ENCODE data around the gene RASAL2. TPM values are rescaled to one million over a fixed set of nuclear protein-coding genes. Genes with fewer than 3 reads are reported as not detected.

The RASAL2 gene
- total RNA-seq, 1 experiment from 2014 or later: 36.8 TPM

GRCh38 chr1:178323067-178323466 lies 229.2 kb downstream of the RASAL2 start:
- Histone ChIP-seq H3K27me3 (replicated peaks; ENCODE audit: control insufficient read depth, insufficient read depth, low read length) (no peaks in the 10 kb centered on the region), H3K4me3 (ENCODE audit: low read depth, low read length) (no peak overlapping the region), H3K9me3 (no peaks in the 10 kb centered on the region), H3K36me3 (ENCODE audit: control insufficient read depth, insufficient read depth, low read length) (no peaks in the 10 kb centered on the region), H3K4me1 (no peaks in the 10 kb centered on the region; the same call in 1 of the 2 replicates)
- H3K4me3 Mint-ChIP-seq (ENCODE audit: unreplicated experiment): no peak overlapping the region
- H3K27me3 Mint-ChIP-seq (ENCODE audit: insufficient read depth, unreplicated experiment): no peaks in the 10 kb centered on the region
- TF ChIP-seq, protein P1, sequence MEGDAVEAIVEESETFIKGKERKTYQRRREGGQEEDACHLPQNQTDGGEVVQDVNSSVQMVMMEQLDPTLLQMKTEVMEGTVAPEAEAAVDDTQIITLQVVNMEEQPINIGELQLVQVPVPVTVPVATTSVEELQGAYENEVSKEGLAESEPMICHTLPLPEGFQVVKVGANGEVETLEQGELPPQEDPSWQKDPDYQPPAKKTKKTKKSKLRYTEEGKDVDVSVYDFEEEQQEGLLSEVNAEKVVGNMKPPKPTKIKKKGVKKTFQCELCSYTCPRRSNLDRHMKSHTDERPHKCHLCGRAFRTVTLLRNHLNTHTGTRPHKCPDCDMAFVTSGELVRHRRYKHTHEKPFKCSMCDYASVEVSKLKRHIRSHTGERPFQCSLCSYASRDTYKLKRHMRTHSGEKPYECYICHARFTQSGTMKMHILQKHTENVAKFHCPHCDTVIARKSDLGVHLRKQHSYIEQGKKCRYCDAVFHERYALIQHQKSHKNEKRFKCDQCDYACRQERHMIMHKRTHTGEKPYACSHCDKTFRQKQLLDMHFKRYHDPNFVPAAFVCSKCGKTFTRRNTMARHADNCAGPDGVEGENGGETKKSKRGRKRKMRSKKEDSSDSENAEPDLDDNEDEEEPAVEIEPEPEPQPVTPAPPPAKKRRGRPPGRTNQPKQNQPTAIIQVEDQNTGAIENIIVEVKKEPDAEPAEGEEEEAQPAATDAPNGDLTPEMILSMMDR (IDR thresholded peaks at IDR 0.05; ENCODE audit: insufficient read depth in 1 of 2, low read depth in 1 of 2, low read length in 1 of 2, severe bottlenecking in 1 of 2, unreplicated experiment in 1 of 2): no peak
- H3K36me3 Mint-ChIP-seq (ENCODE audit: insufficient read depth, unreplicated experiment): no peaks in the 10 kb centered on the region
- ChIA-PET CTCF (no interaction called here), POLR2A (no interaction called here)
- no peaks in the 10 kb centered on the region for H3K9me3 Mint-ChIP-seq (ENCODE audit: unreplicated experiment)
- H3K27ac Mint-ChIP-seq (ENCODE audit: unreplicated experiment): no peak overlapping the region
- intact Hi-C loops (cut with micrococcal nuclease; ENCODE audit: unreplicated experiment): no loop called here
- DNase-seq: no peak
- peaks cover 8% of the 10 kb centered on the region for H3K4me1 Mint-ChIP-seq (ENCODE audit: low read depth, unreplicated experiment)
- no TSS peak for BruUV-seq (replicated peaks)

DNA sequence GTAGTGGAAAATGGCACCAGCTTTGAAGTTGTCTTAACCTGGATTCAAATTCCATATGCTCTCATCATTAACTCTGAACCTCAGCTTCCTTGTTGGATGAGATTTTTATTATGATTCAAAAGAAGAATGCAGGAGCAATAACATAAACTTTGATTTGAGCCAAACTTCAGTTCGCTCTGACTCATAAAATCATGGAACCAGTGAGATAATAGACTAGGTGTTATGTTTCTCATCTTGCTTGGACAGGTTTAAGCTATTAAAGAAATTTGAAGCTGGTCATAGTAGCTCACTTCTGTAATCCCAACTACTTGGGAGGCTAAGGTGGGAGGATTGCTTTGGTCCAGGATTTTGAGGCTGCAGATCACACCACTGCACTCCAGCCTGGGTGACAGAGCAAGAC lies 230.1 kb downstream of the RASAL2 start:
- Histone ChIP-seq H3K9me3 (no peaks in the 10 kb centered on the region), H3K4me3 (ENCODE audit: low read depth, low read length) (no peak overlapping the region), H3K36me3 (ENCODE audit: control insufficient read depth, insufficient read depth, low read length) (no peaks in the 10 kb centered on the region), H3K27me3 (replicated peaks; ENCODE audit: control insufficient read depth, insufficient read depth, low read length) (no peaks in the 10 kb centered on the region), H3K4me1 (no peaks in the 10 kb centered on the region; the same call in 1 of the 2 replicates)
- no peaks in the 10 kb centered on the region for H3K36me3 Mint-ChIP-seq (ENCODE audit: insufficient read depth, unreplicated experiment)
- no peak for DNase-seq
- H3K27ac Mint-ChIP-seq (ENCODE audit: unreplicated experiment): no peak overlapping the region
- intact Hi-C loops (cut with micrococcal nuclease; ENCODE audit: unreplicated experiment): no loop called here
- no peak overlapping the region for H3K4me3 Mint-ChIP-seq (ENCODE audit: unreplicated experiment)
- H3K4me1 Mint-ChIP-seq (ENCODE audit: low read depth, unreplicated experiment): peaks cover 8% of the 10 kb centered on the region
- ChIA-PET CTCF (no interaction called here), POLR2A (no interaction called here)
- no TSS peak for BruUV-seq (replicated peaks)
- TF ChIP-seq, protein P1 (IDR thresholded peaks at IDR 0.05; ENCODE audit: insufficient read depth in 1 of 2, low read depth in 1 of 2, low read length in 1 of 2, severe bottlenecking in 1 of 2, unreplicated experiment in 1 of 2): no peak
- no peaks in the 10 kb centered on the region for H3K27me3 Mint-ChIP-seq (ENCODE audit: insufficient read depth, unreplicated experiment)
- no peaks in the 10 kb centered on the region for H3K9me3 Mint-ChIP-seq (ENCODE audit: unreplicated experiment)

DNA sequence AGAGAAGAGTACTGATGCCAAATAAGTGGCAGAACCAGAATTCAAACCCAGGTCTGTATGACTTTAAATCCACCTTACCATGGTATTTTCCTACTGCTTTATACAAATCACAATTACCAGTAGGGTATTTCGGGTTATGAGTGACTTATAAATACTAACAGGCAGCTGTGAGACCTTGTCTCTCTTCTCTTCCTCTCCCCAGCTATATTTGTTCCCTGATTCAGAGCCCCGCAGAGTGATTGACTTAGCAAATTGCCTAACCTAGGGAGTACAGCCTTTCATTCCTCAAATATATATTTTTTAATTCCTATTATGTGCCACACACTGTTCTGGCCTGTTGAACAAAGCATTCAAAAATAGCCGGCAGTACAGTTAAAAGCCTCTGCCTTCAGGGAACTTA lies 234.8 kb downstream of the RASAL2 start:
- H3K27ac Mint-ChIP-seq (ENCODE audit: unreplicated experiment): no peak overlapping the region
- ChIA-PET CTCF (no interaction called here), POLR2A (no interaction called here)
- H3K4me1 Mint-ChIP-seq (ENCODE audit: low read depth, unreplicated experiment): no peaks in the 10 kb centered on the region
- no peaks in the 10 kb centered on the region for H3K9me3 Mint-ChIP-seq (ENCODE audit: unreplicated experiment)
- no peak overlapping the region for H3K4me3 Mint-ChIP-seq (ENCODE audit: unreplicated experiment)
- no peaks in the 10 kb centered on the region for H3K36me3 ChIP-seq (ENCODE audit: control insufficient read depth, insufficient read depth, low read length)
- BruUV-seq (replicated peaks): no TSS peak
- TF ChIP-seq, protein P1 (IDR thresholded peaks at IDR 0.05; ENCODE audit: insufficient read depth in 1 of 2, low read depth in 1 of 2, low read length in 1 of 2, severe bottlenecking in 1 of 2, unreplicated experiment in 1 of 2): no peak
- no peak overlapping the region for H3K4me3 ChIP-seq (ENCODE audit: low read depth, low read length)
- no peaks in the 10 kb centered on the region for H3K27me3 ChIP-seq (replicated peaks; ENCODE audit: control insufficient read depth, insufficient read depth, low read length)
- 0 out of 2 replicates have a peak, but pooled peaks cover 4% of the 10 kb centered on the region for H3K4me1 ChIP-seq
- no peak for DNase-seq
- H3K9me3 ChIP-seq: no peaks in the 10 kb centered on the region
- no peaks in the 10 kb centered on the region for H3K36me3 Mint-ChIP-seq (ENCODE audit: insufficient read depth, unreplicated experiment)
- no peaks in the 10 kb centered on the region for H3K27me3 Mint-ChIP-seq (ENCODE audit: insufficient read depth, unreplicated experiment)
- intact Hi-C loops (cut with micrococcal nuclease; ENCODE audit: unreplicated experiment): no loop called here
